Ovary (tissue), 3 donors: ENCODE measurements around the gene MEG3.

Experiments used
- EP300 ChIP-seq: sonication (generic); formaldehyde crosslinking; IDR thresholded peaks from one replicate; pipeline ENCODE4 v1.6.1; 2017; ENCODE audit warnings: antibody characterized with exemption
- POLR2A ChIP-seq: fragments of 450-650 bp; IDR thresholded peaks from one replicate; pipeline ENCODE4 v1.6.1; 2017; ENCODE audit warnings: antibody characterized with exemption, mild to moderate bottlenecking, moderate library complexity
- TF ChIP-seq, protein P1 (sequence below), 3 donors: fragments of 450-650 bp in 2 of 3; fragments of 200-600 bp in 1 of 3; IDR thresholded peaks; one replicate each; pipeline versions ENCODE4 v1.5.1 to v1.8.0; 2016 to 2022; ENCODE audit warnings: antibody characterized with exemption in 3 of 3, mild to moderate bottlenecking in 1 of 3
- donor health status: DM: no; HTN: no; CAD: no.

DNA sequence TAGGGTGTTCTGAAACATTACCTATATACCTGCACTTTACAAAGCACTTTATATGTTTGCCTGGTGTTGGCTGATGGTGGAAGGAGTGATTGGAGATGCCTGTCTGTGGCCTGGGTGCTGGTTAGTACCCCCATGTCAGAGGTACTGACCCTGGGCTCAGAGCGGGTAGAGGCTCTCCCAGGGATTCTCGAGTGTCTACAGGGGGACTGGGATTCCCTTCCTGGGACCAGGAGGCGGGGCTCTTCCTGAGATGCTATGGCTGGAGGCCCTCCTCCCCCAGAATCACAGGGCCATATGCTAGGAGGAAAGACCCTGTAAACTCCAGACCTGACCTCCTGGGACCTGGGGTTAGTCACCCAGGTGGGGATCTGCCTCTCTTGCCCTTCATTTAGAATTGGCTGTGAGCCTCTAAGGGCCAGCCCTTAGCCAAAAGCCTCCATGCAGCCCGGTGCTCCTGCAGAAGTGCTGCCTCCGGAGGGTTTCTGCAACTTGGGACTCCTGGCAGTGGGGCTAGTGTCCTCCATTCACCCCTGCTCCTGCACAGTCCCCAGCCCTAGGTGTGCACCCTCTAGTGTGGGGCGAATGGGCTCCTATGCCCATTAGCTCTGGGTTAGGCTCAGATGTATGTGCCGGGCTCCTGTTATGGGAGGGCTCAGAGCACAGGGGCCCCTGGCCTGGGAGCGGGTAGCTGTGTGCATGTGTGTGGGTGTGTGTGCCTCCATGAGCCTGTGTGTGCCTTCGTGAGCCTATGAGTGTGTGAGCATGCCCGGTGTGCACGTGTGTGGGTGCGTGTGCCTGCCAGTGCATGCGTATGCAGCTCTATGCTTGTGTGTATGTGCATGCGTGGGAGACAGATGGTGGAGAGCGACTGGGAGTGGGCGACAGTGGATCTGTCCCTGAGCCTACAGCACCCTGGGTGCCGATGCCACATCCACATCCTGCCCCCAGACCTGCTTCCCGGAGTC, 41.0 kb downstream of the MEG3 start:
- TF ChIP-seq, protein P1, sequence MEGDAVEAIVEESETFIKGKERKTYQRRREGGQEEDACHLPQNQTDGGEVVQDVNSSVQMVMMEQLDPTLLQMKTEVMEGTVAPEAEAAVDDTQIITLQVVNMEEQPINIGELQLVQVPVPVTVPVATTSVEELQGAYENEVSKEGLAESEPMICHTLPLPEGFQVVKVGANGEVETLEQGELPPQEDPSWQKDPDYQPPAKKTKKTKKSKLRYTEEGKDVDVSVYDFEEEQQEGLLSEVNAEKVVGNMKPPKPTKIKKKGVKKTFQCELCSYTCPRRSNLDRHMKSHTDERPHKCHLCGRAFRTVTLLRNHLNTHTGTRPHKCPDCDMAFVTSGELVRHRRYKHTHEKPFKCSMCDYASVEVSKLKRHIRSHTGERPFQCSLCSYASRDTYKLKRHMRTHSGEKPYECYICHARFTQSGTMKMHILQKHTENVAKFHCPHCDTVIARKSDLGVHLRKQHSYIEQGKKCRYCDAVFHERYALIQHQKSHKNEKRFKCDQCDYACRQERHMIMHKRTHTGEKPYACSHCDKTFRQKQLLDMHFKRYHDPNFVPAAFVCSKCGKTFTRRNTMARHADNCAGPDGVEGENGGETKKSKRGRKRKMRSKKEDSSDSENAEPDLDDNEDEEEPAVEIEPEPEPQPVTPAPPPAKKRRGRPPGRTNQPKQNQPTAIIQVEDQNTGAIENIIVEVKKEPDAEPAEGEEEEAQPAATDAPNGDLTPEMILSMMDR (IDR thresholded peaks at IDR 0.05), result no peak
- TF ChIP-seq EP300, result no peak
- no peak for TF ChIP-seq POLR2A
